Trophoblast cell (in vitro differentiated cells and primary cell): ENCODE measurements around the gene C6orf136.

ENCODE experiments used
- DNase-seq, 2 donors: peaks; one replicate each; pipeline ENCODE4 v3.0.0-alpha.2; 2016
- H2AFZ ChIP-seq: 2 replicates; pipeline ENCODE4 v1.6.1; 2013; ENCODE audit warnings: low read length, moderate library complexity, mild to moderate bottlenecking; ENCODE audit not compliant: insufficient read depth, poor library complexity
- H2AK5ac ChIP-seq: 2 replicates; pipeline ENCODE4 v1.6.1; 2013; ENCODE audit warnings: mild to moderate bottlenecking, low read length
- H2BK120ac ChIP-seq: 2 replicates; pipeline ENCODE4 v1.6.1; 2013; ENCODE audit warnings: low read length, mild to moderate bottlenecking, moderate library complexity; ENCODE audit not compliant: insufficient read depth, poor library complexity
- H2BK12ac ChIP-seq: 2 replicates; pipeline ENCODE4 v1.6.1; 2013; ENCODE audit warnings: mild to moderate bottlenecking, low read length, moderate library complexity
- H2BK5ac ChIP-seq: 2 replicates; pipeline ENCODE4 v1.6.1; 2013; ENCODE audit warnings: low read length, low read depth, moderate library complexity, mild to moderate bottlenecking; ENCODE audit not compliant: poor library complexity
- H3K14ac ChIP-seq: 2 replicates; pipeline ENCODE4 v1.6.1; 2013; ENCODE audit warnings: mild to moderate bottlenecking, low read length
- H3K18ac ChIP-seq: 2 replicates; pipeline ENCODE4 v1.6.1; 2013; ENCODE audit warnings: mild to moderate bottlenecking, low read length
- H3K23ac ChIP-seq: 2 replicates; pipeline ENCODE4 v1.6.1; 2013; ENCODE audit warnings: low read length
- H3K27ac ChIP-seq: 2 replicates; pipeline ENCODE4 v1.5.1; 2013; ENCODE audit warnings: low read depth, mild to moderate bottlenecking, inconsistent platforms, low read length, moderate library complexity
- H3K27me3 ChIP-seq: 2 replicates; pipeline ENCODE4 v1.6.1; 2013; ENCODE audit warnings: inconsistent platforms, mild to moderate bottlenecking, low read length, moderate library complexity; ENCODE audit not compliant: insufficient read depth
- H3K36me3 ChIP-seq, 2 experiments: 1 replicate in 1 of 2; 2 replicates in 1 of 2; pipeline ENCODE4 v1.6.1; 2013; ENCODE audit warnings: low read length in 2 of 2, mild to moderate bottlenecking in 2 of 2, moderate library complexity in 1 of 2; ENCODE audit not compliant: insufficient read depth in 2 of 2, control insufficient read depth in 1 of 2
- H3K4ac ChIP-seq: 2 replicates; pipeline ENCODE4 v1.6.1; 2013; ENCODE audit warnings: low read depth, mild to moderate bottlenecking, low read length, moderate library complexity
- H3K4me1 ChIP-seq, 2 experiments: 1 replicate in 1 of 2; 2 replicates in 1 of 2; pipeline ENCODE4 v1.6.1; 2013; ENCODE audit warnings: low read length in 2 of 2, mild to moderate bottlenecking in 2 of 2, moderate library complexity in 1 of 2; ENCODE audit not compliant: insufficient read depth in 2 of 2, control insufficient read depth in 1 of 2
- H3K4me2 ChIP-seq: 2 replicates; pipeline ENCODE4 v1.6.1; 2013; ENCODE audit warnings: inconsistent platforms, mild to moderate bottlenecking, low read length, moderate library complexity
- H3K4me3 ChIP-seq: 2 replicates; pipeline ENCODE4 v1.5.1; 2013; ENCODE audit warnings: mild to moderate bottlenecking, low read depth, low read length, inconsistent platforms
- H3K79me1 ChIP-seq: one replicate; pipeline ENCODE4 v1.6.1; 2013; ENCODE audit warnings: low read length
- H3K79me2 ChIP-seq: 2 replicates; pipeline ENCODE4 v1.6.1; 2013; ENCODE audit warnings: low read length, mild to moderate bottlenecking; ENCODE audit not compliant: control insufficient read depth, insufficient read depth, poor library complexity
- H3K9ac ChIP-seq: 2 replicates; pipeline ENCODE4 v1.6.1; 2013; ENCODE audit warnings: mild to moderate bottlenecking, low read length
- H3K9me3 ChIP-seq: 2 replicates; pipeline ENCODE4 v1.6.1; 2013; ENCODE audit warnings: low read depth, mild to moderate bottlenecking, control low read depth, inconsistent platforms, low read length; ENCODE audit not compliant: insufficient read depth
- H4K12ac ChIP-seq: 2 replicates; pipeline ENCODE4 v1.6.1; 2013; ENCODE audit warnings: low read depth, mild to moderate bottlenecking, low read length, moderate library complexity
- H4K8ac ChIP-seq: 2 replicates; pipeline ENCODE4 v1.6.1; 2013; ENCODE audit warnings: low read depth, mild to moderate bottlenecking, low read length, moderate library complexity
- H4K91ac ChIP-seq: one replicate; pipeline ENCODE4 v1.6.1; 2013; ENCODE audit warnings: low read depth, mild to moderate bottlenecking, low read length, moderate library complexity
- WGBS: extraction: QIAGEN DNeasy Blood & Tissue Kit; methylation state at CpG from one replicate; pipeline ENCODE4 v1.1.7; 2013; ENCODE audit warnings: missing lambda C conversion rate; ENCODE audit not compliant: insufficient read length, insufficient coverage; ENCODE audit errors: extremely low coverage; 5-methylcytosine and 5-hydroxymethylcytosine counted together

Gene C6orf136

DNA sequence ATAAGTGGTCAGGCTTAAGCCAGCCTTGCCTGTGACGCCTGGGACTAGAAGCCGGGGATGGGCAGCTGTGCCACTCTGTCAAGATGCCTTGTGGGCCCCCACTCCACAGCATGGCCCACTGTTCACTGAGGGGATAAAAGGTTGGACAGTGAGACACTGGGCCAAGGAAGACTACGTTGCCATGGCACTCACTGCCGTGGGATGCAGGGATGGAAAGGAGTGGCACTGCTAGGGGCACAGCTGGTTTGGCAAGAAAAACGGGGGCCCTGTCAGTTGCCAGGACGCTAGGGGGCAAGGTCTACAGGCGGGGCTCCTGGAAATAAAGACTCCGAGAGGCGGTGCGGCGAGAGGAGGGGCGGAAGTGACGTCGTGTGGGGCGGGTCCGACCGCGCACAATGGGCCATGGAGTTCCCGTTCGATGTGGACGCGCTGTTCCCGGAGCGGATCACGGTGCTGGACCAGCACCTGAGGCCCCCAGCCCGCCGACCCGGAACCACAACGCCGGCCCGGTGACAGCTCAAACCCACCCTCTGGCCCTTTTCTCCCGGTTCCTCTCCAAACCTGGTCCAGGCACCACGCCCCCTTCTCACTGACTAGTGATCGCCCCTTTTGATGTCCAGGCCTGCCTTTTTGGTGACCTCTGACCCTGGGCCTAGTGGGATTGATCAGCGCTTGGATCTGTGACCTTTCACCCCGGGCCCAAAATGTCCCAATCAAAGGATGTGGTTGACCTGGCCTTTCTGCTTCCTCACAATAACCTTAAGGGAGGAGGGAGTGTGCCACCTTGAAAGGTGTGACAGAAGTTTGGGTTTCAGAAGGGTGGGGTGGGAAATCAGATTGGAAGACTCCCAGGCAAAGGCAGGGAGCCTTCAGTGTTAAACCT is 20.2 kb upstream of the C6orf136 start, which contains the start of gene ATAT1:
ATAT1 (plus strand) TSS at position 391 of the 883 bp plus-strand sequence.
- Histone ChIP-seq H2AK5ac (peak within 1 kb of the TSS; percentile 78), H3K79me1 (peaks cover 6% of the 10 kb centered on the region), H3K9ac (peak within 1 kb of the TSS; percentile 57), H2BK12ac (no peak within 1 kb of the TSS), H3K9me3 (no peaks in the 10 kb centered on the region), H2AFZ (peak within 1 kb of the TSS; percentile 83), H4K91ac (peak within 1 kb of the TSS; percentile 90), H3K79me2 (peaks cover 5% of the 10 kb centered on the region), H3K27ac (peak within 1 kb of the TSS; percentile 58), H3K4ac (peak within 1 kb of the TSS; percentile 65), H2BK5ac (peak within 1 kb of the TSS; percentile 29), H3K14ac (peak within 1 kb of the TSS; percentile 94), H3K4me1 (peaks cover 6 to 11% of the 10 kb centered on the region in 2 experiments), H3K4me3 (peak within 1 kb of the TSS; percentile 78), H4K12ac (peak within 1 kb of the TSS; percentile 97), H3K4me2 (peak within 1 kb of the TSS; percentile 74), H4K8ac (peak within 1 kb of the TSS; percentile 95), H3K36me3 (peaks cover 48% of the 10 kb centered on the region in 2 experiments), H3K23ac (no peak within 1 kb of the TSS), H3K18ac (peak within 1 kb of the TSS; percentile 86), H2BK120ac (peak within 1 kb of the TSS; percentile 51), H3K27me3 (no peaks in the 10 kb centered on the region)
- WGBS, result no CpG with 5 or more reads among the region's 36 CpGs
- DNase-seq, result peak; percentile 72 to 86

DNA sequence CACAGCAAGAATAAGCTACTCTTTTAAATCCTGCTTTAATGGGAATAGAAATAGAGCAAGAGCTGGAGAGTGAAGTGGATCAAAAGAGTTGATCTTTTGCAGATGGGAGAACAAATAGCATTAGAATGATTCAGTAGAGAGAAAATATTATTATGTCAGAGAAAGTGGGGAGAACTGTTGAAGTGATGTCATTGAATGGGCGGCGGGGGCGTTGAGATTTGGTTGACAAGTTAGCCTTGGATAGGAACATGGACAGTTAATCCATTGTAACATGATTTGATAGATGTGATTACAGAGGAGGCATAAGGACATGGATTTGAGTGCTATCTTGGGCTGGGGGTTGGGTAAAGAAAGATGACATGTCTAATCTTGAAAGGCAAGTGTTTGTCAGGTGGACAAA is 11.1 kb upstream of the C6orf136 start:
- Histone ChIP-seq H3K9me3 (peaks cover 3% of the 10 kb centered on the region), H4K8ac (no peak overlapping the region), H4K12ac (no peak overlapping the region), H3K79me1 (no peaks in the 10 kb centered on the region), H3K14ac (no peak overlapping the region), H3K9ac (no peak overlapping the region), H2BK120ac (no peak overlapping the region), H2AK5ac (no peak overlapping the region), H2AFZ (no peak overlapping the region), H3K18ac (no peak overlapping the region), H4K91ac (no peak overlapping the region), H3K36me3 (peaks cover 31 to 33% of the 10 kb centered on the region in 2 experiments), H2BK5ac (no peak overlapping the region), H3K27me3 (no peaks in the 10 kb centered on the region), H3K4ac (no peak overlapping the region), H3K4me3 (no peak overlapping the region), H3K23ac (no peak overlapping the region), H2BK12ac (no peak overlapping the region), H3K27ac (no peak overlapping the region), H3K79me2 (no peaks in the 10 kb centered on the region), H3K4me1 (no peaks in the 10 kb centered on the region), H3K4me2 (no peak overlapping the region)
- no peak for DNase-seq
- no CpG with 5 or more reads among the region's 3 CpGs for WGBS

DNA sequence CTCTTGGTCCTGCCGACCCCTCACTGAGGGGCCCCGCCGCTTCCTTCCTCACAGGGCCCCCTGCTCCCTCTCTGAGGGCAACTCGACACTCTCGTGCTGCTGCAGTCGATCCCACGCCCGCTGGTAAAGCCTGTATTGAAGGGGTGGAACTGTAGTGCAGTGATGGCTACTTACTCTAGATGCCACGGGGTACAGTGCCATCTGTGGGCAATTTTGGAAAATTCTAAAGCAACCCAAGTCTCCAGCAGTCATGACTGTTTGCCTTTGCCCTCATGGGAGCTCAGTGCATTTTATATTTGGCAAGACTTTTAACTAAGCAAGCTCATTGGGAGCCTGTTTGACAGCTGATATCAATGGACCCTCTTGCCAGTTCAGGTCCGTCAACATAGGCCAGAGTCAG is 6.5 kb upstream of the C6orf136 start:
- Histone ChIP-seq H3K36me3 (peaks cover 43 to 54% of the 10 kb centered on the region in 2 experiments), H2BK120ac (no peak overlapping the region), H3K9me3 (peaks cover 1% of the 10 kb centered on the region), H3K27ac (no peak overlapping the region), H2AFZ (no peak overlapping the region), H3K79me2 (no peaks in the 10 kb centered on the region), H3K4ac (no peak overlapping the region), H3K27me3 (no peaks in the 10 kb centered on the region), H4K8ac (no peak overlapping the region), H3K23ac (no peak overlapping the region), H3K18ac (no peak overlapping the region), H3K9ac (no peak overlapping the region), H3K4me3 (no peak overlapping the region), H4K91ac (no peak overlapping the region), H4K12ac (no peak overlapping the region), H2BK5ac (no peak overlapping the region), H3K79me1 (no peaks in the 10 kb centered on the region), H3K4me2 (no peak overlapping the region), H3K14ac (no peak overlapping the region), H2AK5ac (no peak overlapping the region), H2BK12ac (no peak overlapping the region), H3K4me1 (no peaks in the 10 kb centered on the region)
- DNase-seq, result no peak
- WGBS, result no CpG with 5 or more reads among the region's 10 CpGs

DNA sequence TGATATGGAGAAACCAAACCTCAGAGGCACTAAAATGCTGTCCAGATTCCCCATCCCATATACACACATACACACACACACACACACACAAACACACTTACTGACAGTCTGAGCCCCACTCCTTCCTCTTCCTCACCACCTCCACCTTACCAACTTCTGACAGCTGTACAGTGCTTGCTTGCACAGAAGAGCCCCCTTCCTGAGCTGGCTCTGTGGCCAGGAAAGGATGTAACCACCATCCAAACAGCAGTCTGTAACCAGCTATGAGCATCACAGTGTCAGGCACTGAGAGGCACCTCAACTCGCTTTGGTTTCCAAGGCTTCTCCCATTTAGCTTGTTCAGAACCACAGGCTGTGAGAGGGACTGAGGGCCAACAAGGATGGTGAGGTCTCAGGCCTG is 5.9 kb upstream of the C6orf136 start:
- Histone ChIP-seq H2BK5ac (no peak overlapping the region), H2AFZ (no peak overlapping the region), H3K27me3 (no peaks in the 10 kb centered on the region), H2BK120ac (no peak overlapping the region), H3K36me3 (peaks cover 43 to 56% of the 10 kb centered on the region in 2 experiments), H3K14ac (no peak overlapping the region), H4K91ac (no peak overlapping the region), H2BK12ac (no peak overlapping the region), H3K23ac (no peak overlapping the region), H3K27ac (no peak overlapping the region), H3K9ac (no peak overlapping the region), H4K12ac (no peak overlapping the region), H3K18ac (no peak overlapping the region), H4K8ac (no peak overlapping the region), H3K9me3 (peaks cover 1% of the 10 kb centered on the region), H2AK5ac (no peak overlapping the region), H3K79me2 (no peaks in the 10 kb centered on the region), H3K4me3 (no peak overlapping the region), H3K4ac (no peak overlapping the region), H3K4me2 (no peak overlapping the region), H3K4me1 (peaks cover 0 to 3% of the 10 kb centered on the region in 2 experiments), H3K79me1 (no peaks in the 10 kb centered on the region)
- WGBS, result no CpG with 5 or more reads among the region's 1 CpG
- DNase-seq, result no peak
